Measurements from ENCODE around the gene TPT1. TPM values are rescaled to one million over a fixed set of nuclear protein-coding genes. Genes with fewer than 3 reads are reported as not detected.
A peak's percentile ranks its signal among the peaks of the same experiment; 100 is the strongest.
"Not testable (repeated sequence)": the region's sequence is repeated elsewhere in the genome, so short reads cannot be mapped to it uniquely, and the experiment has no call there.

The TPT1 gene
- total and polyA plus RNA-seq, 2 of the 13 experiments (the other 11 are each of a cell fraction or from before 2014, with no cell fraction given) = 2,953 to 3,594 TPM

DNA sequence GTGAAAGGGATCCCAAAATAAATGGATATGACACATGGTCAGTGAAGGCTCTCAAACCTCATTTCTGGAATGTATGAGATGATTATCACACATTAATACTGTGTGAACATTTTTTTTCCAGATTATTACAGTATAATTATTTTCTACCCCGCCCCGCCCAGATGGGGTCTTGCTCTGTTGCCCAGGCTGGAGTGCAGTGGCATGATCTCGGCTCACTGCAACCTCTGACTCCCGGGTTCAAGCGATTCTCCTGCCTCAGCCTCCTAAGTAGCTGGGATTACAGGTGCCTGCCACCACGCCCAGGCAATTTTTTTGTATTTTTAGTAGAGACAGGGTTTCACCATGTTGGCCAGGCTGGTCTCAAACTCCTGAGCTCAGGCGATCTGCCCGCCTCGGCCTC, 2.1 kb upstream of the TPT1 start:
- Histone ChIP-seq H3K36me3 (replicated peaks in 1 of 2; ENCODE audit: control insufficient read depth in 1 of 2, insufficient read depth in 2 of 2, low read length in 2 of 2) (peaks cover 8 to 34% of the 10 kb centered on the region in 2 experiments), H3K4me1 (ENCODE audit: insufficient read depth, low read length) (peaks cover 30% of the 10 kb centered on the region), H4K20me1 (ENCODE audit: insufficient read depth, low read length) (peaks cover 26% of the 10 kb centered on the region), H3K79me2 (ENCODE audit: insufficient read depth, low read length) (peaks cover 45% of the 10 kb centered on the region), H3K4me2 (ENCODE audit: low read depth, low read length) (peak overlapping the region; percentile 78)
- H3K9me3 ChIP-seq (ENCODE audit: low read length); CTCF ChIA-PET (ENCODE audit: low intra/inter-chr PET ratio, low total read pairs); H3K27ac ChIP-seq (ENCODE audit: extremely low read length, insufficient read depth, low read length); H3K9ac ChIP-seq (ENCODE audit: insufficient read depth, low read depth, low read length); H3K4me3 ChIP-seq (replicated peaks in 1 of 3; ENCODE audit: insufficient read depth in 1 of 3, low read depth in 2 of 3, low read length in 3 of 3); in situ Hi-C loops (cut with HindIII; ENCODE audit: extremely low pct_ligation_motif_present, low pct_unique_long_range_greater_than_20kb); H3K27me3 ChIP-seq (ENCODE audit: control insufficient read depth in 1 of 2, insufficient read depth in 2 of 2, low read length in 2 of 2); DNase-seq (ENCODE audit: low spot score); intact Hi-C loops (cut with micrococcal nuclease; ENCODE audit: unreplicated experiment); ATAC-seq; FAIRE-seq; BruUV-seq (replicated peaks); H2AFZ ChIP-seq (ENCODE audit: low read length): not testable (repeated sequence)
- 95% methylated on average over 9 of the region's 9 CpGs for WGBS (ENCODE audit: low lambda C conversion rate)
- peak; percentile 86 for TF ChIP-seq ZNF121 (CRISPR knock-in tag; IDR thresholded peaks at IDR 0.05)
- POLR2A ChIA-PET = interaction anchor here (0.9 kb wide), 1 partner anchor 14 kb away, joined by 3 read pairs; no protein-coding TSS in a partner anchor

DNA sequence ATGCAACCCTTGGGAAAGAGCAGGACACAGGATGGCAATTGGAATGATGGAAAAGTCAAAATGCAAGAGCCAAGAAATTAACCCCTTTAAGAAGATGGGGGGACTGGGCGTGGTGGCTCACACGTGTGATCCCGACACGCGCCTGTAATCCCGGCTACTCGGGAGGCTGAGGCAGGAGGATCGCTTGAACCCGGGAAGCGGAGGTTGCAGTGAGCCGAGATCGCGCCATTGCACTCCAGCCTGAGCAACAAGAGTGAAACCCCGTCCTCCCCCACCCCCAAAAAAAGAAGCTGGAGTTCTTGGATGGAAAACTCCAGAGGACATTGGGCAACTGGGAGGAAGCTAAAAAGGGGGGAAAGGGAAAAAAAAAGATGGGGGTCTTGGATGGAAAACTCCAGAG, 1.7 kb upstream of the TPT1 start:
- H2AFZ ChIP-seq (ENCODE audit: low read length); CTCF ChIA-PET (ENCODE audit: low intra/inter-chr PET ratio, low total read pairs); in situ Hi-C loops (cut with HindIII; ENCODE audit: extremely low pct_ligation_motif_present, low pct_unique_long_range_greater_than_20kb); H3K9me3 ChIP-seq (ENCODE audit: low read length); BruUV-seq (replicated peaks); DNase-seq (ENCODE audit: low spot score); FAIRE-seq; intact Hi-C loops (cut with micrococcal nuclease; ENCODE audit: unreplicated experiment); ATAC-seq; H3K27me3 ChIP-seq (ENCODE audit: control insufficient read depth in 1 of 2, insufficient read depth in 2 of 2, low read length in 2 of 2): not testable (repeated sequence)
- Histone ChIP-seq H3K36me3 (replicated peaks in 1 of 2; ENCODE audit: control insufficient read depth in 1 of 2, insufficient read depth in 2 of 2, low read length in 2 of 2) (peaks cover 10 to 38% of the 10 kb centered on the region in 2 experiments), H3K27ac (ENCODE audit: extremely low read length, insufficient read depth, low read length) (peak overlapping the region; percentile 97), H3K4me3 (replicated peaks in 1 of 3; ENCODE audit: insufficient read depth in 1 of 3, low read depth in 2 of 3, low read length in 3 of 3) (peak overlapping the region in 2 of 3 experiments; percentile 97; a peak in 4 of 6 replicates), H4K20me1 (ENCODE audit: insufficient read depth, low read length) (peaks cover 30% of the 10 kb centered on the region), H3K9ac (ENCODE audit: insufficient read depth, low read depth, low read length) (peak overlapping the region; percentile 94), H3K79me2 (ENCODE audit: insufficient read depth, low read length) (peaks cover 50% of the 10 kb centered on the region), H3K4me2 (ENCODE audit: low read depth, low read length) (peak overlapping the region; percentile 78), H3K4me1 (ENCODE audit: insufficient read depth, low read length) (peaks cover 35% of the 10 kb centered on the region)
- WGBS (ENCODE audit: low lambda C conversion rate) = 97% methylated on average over 14 of the region's 14 CpGs
- POLR2A ChIA-PET = interaction anchor here (0.9 to 3.7 kb wide), 7 partner anchors 13 to 122 kb away, joined by 3 to 73 read pairs (median 19); partner anchors contain the start of genes COG3 and SLC25A30
- 0 out of 2 replicates have a peak, but pooled peaks have one; percentile 3 for TF ChIP-seq GABPB1 (CRISPR knock-in tag; IDR thresholded peaks at IDR 0.05)
- TF ChIP-seq, protein P1, sequence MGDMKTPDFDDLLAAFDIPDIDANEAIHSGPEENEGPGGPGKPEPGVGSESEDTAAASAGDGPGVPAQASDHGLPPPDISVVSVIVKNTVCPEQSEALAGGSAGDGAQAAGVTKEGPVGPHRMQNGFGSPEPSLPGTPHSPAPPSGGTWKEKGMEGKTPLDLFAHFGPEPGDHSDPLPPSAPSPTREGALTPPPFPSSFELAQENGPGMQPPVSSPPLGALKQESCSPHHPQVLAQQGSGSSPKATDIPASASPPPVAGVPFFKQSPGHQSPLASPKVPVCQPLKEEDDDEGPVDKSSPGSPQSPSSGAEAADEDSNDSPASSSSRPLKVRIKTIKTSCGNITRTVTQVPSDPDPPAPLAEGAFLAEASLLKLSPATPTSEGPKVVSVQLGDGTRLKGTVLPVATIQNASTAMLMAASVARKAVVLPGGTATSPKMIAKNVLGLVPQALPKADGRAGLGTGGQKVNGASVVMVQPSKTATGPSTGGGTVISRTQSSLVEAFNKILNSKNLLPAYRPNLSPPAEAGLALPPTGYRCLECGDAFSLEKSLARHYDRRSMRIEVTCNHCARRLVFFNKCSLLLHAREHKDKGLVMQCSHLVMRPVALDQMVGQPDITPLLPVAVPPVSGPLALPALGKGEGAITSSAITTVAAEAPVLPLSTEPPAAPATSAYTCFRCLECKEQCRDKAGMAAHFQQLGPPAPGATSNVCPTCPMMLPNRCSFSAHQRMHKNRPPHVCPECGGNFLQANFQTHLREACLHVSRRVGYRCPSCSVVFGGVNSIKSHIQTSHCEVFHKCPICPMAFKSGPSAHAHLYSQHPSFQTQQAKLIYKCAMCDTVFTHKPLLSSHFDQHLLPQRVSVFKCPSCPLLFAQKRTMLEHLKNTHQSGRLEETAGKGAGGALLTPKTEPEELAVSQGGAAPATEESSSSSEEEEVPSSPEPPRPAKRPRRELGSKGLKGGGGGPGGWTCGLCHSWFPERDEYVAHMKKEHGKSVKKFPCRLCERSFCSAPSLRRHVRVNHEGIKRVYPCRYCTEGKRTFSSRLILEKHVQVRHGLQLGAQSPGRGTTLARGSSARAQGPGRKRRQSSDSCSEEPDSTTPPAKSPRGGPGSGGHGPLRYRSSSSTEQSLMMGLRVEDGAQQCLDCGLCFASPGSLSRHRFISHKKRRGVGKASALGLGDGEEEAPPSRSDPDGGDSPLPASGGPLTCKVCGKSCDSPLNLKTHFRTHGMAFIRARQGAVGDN (CRISPR knock-in tag; IDR thresholded peaks at IDR 0.05) = 0 out of 2 replicates have a peak, but pooled peaks have one; percentile 10

Data from HepG2 (cell line).